ENCODE data around the gene PON1.

PON1 gene

DNA sequence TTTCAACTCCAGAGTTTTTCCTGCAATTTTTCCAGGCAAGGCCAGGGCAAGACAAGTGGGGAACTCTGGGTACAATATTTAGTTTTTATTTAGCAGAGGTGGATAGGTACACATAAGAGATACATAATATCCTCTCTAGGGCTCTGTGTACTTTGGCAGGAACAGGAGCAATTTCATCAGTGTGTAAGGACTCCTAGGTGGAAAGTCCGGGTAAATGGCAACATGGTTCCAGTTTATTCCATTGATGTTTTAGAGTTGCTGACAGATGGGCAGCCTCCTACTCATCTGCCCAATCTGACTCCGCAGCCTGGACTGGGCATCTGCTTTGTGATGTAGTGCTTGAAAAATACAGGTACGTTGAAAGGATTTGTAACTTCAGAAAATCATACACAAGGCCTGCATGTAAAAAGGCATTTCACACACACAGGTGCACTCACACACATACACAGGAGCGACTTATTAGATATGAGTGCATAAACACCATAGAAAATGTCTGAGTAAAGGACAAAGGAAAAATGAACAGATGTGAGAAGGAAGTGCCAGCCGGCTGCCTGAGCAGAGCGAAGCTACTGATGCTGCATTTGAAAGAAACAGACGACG is 5.7 kb downstream of the PON1 start:
- FAIRE-seq (no peak), DNase-seq (ENCODE audit: insufficient read length, low spot score) (no peak)

DNA sequence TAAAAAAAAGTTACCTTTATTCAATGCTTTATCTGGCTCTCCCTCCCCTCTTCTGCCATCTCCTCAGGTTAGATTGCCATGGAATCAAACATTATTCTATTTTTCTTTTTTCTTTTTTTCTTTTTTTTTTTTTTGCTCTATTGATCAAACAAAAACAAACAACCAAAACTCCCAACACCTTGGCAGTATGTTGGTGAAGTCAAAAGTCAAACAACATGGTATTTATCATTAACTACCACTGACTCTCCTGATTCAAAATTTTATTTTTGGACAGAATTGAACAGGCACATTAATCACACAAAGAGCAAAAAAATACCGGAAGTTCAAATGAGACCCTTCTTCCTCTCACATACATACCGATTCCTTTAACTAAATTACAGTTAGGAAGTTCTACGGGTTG is 6.4 kb downstream of the PON1 start:
- no peak for FAIRE-seq

DNA sequence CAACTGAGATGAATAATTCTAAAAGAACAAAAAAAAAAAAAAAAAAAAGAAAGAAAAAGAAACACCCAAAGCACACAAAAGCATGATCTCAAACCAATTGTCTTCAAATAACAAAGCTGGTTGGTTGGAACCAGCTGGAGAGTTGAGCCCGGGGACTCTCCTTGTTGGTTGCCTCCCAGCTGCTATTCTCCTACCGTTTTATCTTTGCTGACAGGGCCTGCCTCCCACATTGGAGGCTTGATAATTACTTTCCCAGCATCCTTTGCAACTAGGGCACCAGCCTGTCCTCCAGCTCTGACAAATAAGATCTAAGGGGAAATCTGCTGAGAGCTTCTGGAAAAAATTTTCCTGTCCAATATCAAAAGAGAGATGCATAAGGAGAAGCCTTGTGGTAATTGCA is 6.8 kb downstream of the PON1 start:
- FAIRE-seq (no peak), DNase-seq (ENCODE audit: insufficient read length, low spot score) (no peak)

More for the DNA sequence above, 6.4 kb downstream of the PON1 start:
- no peak for DNase-seq (ENCODE audit: insufficient read length, low spot score)

DNA sequence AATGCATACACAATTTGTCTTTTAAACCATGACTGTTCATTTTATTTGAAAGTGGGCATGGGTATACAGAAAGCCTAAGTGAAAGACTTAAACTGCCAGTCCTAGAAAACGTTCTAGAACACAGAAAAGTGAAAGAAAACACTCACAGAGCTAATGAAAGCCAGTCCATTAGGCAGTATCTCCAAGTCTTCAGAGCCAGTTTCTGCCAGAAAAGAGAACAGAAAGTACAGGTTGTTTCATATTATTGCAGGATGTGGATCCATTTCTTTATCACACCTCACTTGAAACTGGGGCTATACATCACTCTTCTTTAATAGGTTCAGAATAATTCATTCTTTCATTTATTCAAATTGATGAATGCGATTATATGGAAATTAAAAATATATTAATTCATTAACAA is 7.7 kb downstream of the PON1 start:
- FAIRE-seq (no peak), DNase-seq (ENCODE audit: insufficient read length, low spot score) (no peak)

DNA sequence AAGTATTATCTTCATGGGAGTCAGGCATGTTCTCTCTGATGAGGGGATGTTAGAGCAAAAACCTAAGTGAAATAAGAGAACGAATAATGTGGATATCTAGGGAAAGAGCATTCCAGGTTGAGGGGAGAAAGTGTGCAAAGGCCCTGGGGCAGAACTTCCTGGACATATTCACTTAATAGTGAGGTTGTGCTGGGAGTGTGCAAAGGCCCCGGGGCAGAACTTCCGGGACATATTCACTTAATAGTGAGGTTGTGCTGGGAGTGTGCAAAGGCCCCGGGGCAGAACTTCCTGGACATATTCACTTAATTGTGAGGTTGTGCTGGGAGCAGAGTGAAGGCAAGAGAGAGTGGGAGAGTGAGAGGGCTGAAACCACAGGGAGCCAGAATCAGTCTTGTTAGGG is 11.8 kb downstream of the PON1 start:
- DNase-seq (ENCODE audit: insufficient read length, low spot score) (no peak), FAIRE-seq (no peak)

DNA sequence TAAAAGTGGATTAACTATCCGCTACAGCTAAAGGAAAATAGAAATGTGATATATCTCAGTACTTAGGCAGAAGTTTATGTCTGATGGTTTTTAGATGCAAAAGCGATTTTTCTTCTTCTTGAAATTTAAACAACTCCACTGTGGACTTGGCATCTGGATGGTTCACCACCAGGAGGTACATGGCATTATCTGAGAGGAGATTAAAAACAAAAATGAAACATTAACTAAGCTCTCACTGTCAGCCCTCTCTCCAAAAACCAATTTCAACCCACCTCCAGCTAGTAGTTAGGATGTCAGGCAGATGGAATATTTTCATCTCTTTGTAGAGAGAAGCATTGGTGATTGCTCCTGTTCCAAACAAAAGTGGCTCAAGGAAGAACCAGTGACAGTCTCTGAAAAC is 12.9 kb downstream of the PON1 start:
- DNase-seq (ENCODE audit: insufficient read length, low spot score), result no peak
- no peak for FAIRE-seq

DNA sequence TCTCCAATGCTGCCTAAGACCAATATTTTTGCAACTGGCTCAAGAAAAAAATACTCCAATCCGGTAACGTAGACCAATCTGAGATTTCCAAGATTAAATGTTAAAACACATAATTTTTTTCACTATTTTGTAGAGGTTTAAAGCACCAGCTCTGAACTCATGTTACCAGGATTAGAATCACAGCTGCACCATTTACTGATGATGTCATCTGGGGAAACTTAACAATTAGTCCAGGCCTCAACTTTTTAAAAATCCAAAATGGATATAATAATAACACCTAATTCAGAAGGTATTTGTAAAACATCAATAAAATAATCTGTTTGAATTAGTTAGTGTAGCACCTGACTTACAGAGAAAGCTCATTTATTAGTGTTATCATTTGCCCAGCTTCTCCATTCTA is 14.4 kb downstream of the PON1 start:
- FAIRE-seq, result no peak
- DNase-seq (ENCODE audit: insufficient read length, low spot score), result no peak

DNA sequence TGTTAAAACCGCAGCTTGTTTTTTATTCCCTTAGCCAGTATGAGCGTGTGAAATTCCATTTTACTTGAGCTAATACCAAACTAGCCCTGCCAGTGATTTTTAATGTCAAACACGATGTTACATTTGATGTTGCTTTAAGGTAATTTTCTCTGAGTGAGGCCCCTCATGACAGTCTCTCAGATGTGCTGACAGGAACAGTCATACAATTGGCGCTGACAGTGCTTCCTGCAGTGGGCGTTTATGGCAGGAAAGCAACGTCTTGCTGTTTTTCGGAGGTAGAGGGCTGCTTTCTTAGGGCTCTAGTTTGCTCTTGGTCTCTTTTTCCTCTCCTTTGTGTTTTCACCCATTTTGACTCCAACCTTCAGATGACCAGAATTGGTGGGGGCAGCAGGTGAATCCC is 19.3 kb downstream of the PON1 start:
- DNase-seq (ENCODE audit: insufficient read length, low spot score), result no peak
- no peak for FAIRE-seq

DNA sequence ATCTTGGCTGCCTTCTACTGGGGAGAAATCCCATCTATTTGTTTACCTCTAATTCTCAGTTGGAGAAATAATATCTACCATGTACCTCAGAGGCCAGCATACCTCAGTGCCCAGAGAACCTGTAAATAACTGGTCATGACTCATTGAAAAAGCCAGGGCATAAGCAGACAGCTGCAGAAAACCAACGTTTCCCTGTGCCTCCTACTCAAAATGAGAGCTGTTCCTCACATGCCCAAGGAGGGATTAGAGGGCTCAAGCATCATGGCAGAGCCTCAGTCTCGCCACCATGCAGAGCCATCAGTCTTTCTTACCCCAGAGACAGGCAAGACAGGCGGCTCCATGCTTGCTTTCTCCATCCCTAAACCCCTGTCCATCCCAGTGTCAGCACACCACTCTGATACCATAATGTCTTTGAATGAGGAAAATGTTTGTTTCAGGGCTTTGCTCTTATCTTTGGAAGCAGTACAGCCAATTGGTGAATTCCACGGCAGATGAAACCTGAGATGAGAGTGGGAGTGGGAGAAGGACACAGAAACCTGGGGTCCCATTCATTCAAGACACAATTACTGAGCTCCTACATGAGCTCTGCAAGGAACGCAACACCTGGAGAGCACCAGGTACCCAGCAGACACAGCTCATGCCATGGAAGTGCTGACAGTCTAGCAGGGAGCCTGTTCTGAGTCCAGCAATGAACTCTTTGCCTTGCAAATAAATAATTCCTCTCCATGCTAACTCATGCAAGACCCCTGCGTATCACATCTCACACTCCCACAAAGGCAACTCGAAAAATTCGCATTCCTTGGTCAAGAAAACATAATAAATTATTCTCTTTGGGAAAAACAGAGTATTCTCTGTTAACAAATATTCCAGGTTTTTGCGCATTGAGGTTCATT is 21.1 kb downstream of the PON1 start:
- FAIRE-seq (no peak), DNase-seq (ENCODE audit: insufficient read length, low spot score) (no peak)

DNA sequence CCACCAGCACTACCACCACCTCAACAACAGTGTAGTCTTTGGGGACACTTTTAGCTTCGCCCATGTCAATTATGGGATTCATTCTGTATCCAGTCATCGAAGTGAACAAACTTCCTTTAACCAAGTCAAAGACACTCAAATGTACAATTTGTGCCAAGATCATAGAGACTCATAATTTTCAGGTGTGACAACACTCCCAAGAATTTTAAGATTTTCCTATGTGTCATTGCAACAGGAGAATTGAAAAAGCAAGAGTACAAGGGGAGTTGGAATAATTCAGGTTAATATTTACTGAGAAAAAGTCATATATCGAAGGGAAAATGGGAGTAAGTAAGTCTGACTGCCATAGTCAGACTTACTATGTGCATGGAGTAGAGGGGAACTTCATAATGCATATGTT is 26.2 kb downstream of the PON1 start:
- no peak for FAIRE-seq
- DNase-seq (ENCODE audit: insufficient read length, low spot score), result no peak

DNA sequence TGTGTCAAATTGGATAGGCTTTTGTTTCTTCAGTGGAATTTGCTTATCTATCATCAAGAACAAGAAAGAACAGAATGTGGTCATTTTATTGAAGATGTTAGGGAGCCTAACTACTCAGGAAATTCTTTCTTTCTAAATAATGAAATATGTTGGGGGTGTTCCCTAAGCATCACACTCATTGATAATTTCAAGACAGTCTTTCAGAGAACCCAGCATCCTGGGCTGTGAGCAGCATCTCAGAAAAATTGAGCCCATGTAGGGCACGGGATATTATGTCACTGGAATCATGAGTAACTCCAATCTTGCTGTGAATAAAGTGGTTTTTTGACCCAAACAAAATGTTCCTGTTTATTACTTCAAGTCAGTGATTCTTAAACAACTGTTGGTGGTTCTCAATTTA is 27.3 kb downstream of the PON1 start:
- DNase-seq (ENCODE audit: insufficient read length, low spot score) (no peak), FAIRE-seq (no peak)

DNA sequence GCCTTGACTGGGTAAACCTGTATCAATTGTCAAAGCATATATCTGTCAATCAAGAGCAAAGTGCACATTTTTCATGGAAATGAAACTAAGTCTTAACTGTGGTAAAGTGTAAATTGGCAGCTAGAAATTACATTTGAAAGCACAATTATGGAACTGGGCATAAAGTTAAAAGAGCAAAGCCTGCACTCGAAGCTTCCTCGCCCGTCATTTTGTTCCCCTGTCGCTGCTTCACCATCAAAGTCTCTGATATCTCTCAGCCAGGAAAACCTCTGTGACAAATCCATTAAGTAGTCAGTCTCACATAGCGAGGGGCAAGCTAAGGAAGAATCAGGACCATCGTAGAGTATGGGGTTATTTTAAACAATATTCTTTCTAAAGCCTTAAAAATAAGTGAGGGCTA is 27.9 kb downstream of the PON1 start:
- no peak for DNase-seq (ENCODE audit: insufficient read length, low spot score)
- no peak for FAIRE-seq

DNA sequence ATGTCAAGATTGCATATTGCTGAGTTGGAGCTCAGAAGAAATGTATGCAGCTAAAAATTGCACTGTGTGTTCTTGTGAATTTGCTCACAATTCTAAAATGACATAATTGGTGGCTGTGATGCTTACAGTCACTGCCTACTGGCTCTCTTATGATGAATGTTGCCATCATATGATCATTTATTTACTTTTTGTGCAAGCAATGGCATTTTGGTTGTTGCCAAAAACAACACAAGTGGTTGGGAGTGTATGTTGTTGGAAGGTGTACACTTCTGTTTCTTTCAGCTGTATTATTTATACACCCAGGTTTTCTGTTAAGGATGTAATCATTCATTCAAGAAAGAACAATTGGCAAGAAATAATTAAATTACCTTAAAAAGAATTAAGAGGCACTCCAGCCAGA is 28.9 kb downstream of the PON1 start:
- DNase-seq (ENCODE audit: insufficient read length, low spot score), result no peak
- FAIRE-seq, result no peak

DNA sequence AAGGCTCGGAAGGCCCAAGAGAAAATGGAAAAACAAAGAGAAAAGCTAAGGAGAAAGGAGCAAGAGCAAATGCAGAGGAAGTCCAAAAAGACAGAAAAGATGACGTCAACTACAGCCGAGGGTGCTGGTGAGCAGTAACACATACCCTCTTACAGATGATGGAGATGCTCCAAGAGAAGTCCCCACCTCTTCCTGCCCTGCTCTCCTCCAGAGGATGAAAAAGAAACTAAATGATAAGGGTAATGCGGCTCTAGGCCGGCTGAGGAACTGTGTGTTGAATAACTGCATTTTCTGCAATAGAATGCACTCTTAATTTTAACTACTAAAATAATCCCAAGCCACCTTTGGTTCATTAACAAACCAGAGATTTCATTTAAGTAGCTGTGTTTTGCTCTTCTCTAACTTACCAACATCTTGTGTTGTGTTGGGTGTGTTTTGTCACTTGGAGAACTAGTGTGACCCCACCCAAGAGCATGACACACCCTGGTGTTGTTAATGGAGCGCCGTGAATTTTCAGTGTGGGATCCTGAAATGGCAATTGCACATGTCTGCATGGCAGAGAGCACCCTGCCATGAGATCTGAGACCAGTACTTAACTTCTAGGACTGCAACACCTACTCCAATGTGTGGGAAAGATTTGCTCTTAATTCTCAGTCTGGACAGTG is 34.0 kb downstream of the PON1 start:
- FAIRE-seq (no peak), DNase-seq (ENCODE audit: insufficient read length, low spot score) (no peak)

DNA sequence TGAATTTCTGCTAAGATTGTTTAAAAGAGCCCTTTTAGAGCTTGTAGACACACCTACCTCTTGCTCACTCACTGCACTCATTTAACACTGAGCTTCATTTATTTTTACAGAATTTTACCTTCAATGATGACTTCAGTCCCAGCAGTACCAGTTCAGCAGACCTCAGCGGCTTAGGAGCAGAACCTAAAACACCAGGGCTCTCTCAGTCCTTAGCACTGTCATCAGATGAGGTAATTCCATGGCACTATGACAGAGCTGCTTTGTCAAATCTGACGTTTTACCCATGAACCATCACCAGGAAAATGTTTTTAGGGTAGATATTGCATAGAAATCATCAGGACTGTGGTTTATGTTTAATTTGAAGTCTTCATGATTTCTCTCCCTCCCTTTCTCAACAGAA is 38.2 kb downstream of the PON1 start:
- FAIRE-seq (no peak), DNase-seq (ENCODE audit: insufficient read length, low spot score) (no peak)

DNA sequence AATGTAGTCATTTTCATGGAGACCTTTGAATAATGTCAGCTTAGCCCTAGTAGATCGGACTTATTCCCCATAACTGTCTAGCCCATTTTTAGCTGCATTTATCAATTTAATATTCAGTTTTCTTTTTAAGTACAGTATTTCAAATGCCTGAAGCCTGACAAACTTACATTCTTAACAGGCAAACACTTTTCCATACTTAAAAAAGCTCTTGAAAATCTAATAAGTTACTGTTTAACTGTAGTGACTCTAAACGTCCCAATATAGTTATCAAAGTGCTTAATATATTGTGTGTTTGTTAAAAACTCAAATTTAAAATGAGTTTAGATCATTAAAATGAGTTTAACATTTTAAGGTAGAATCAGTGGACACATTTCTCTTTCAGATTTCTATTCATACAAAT is 44.9 kb downstream of the PON1 start:
- FAIRE-seq, result no peak
- DNase-seq (ENCODE audit: insufficient read length, low spot score), result no peak

DNA sequence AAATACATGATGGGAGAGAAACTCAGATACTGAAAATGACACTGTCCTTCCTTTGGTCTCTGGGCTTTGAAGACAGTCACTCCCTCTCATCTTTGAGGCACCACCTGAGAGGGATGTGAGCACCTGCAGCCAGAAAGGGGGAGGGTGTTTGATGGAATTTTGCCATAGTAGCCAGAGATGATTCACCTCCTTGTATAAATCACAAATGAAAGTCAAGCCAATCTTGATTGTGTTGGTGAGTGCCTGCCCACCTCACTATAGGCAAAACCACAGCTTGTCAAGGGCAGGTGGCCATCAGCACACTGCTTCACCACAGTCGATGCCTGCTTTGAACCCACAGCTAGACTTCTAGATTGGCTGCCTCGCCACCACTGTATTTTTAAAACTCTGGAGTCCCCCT is 48.2 kb downstream of the PON1 start:
- FAIRE-seq (no peak), DNase-seq (ENCODE audit: insufficient read length, low spot score) (no peak)

DNA sequence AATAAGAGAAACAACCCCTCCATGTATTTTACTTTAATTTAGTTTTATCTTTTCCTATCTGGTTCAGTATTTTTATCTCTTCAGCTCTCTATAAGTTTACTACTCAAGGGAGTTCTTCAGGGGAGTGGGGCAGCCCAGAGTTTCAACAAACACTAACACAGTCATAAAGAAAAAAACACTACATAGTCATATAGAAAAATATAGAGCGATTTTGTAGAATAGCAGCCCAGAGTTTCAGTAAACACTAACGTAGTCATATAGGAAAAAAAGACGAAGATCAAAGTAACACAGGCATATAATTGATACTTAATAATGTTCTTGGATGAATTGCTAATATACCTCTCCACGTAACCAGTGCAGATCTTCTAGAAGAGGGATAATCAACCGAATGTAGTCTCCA is 54.7 kb downstream of the PON1 start:
- no peak for FAIRE-seq
- DNase-seq (ENCODE audit: insufficient read length, low spot score), result no peak

DNA sequence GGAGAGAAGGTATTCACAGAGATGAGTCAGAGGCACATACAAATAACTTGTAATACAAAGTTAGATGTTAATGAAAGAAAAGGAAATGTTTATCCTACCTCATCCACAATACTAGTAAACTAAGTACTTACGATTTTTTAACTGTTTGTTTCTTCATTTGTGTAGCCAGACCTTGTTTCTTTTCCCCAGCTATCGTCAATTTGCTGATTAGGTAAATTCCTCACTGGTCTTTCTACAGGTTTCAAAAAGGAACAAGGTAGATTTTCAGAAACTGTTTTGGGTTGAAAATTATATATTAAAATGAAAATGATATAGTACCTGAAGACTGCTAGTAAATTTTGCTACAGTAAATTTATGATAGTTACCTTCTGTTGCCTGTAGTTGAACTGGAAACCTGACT is 56.6 kb downstream of the PON1 start:
- no peak for DNase-seq (ENCODE audit: insufficient read length, low spot score)
- no peak for FAIRE-seq

DNA sequence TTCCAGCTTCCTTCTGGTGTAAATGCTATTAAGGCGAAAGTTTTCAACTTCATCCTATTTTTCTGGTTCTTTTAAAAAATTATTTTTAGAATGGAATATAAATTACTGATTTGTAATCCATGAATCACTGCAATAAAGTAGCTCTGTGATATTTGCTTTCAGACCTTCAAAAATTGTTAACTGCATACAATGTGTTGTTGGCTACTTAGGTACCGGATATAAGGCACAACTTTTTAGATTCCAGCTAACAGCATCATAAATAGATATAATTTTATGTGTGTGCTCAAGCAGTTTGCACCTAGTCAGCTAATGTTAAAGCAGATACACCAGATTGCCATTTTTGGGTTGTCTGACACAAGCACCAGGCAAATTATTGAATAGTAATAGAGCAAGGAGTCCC is 58.7 kb downstream of the PON1 start:
- no peak for DNase-seq (ENCODE audit: insufficient read length, low spot score)
- no peak for FAIRE-seq

DNA sequence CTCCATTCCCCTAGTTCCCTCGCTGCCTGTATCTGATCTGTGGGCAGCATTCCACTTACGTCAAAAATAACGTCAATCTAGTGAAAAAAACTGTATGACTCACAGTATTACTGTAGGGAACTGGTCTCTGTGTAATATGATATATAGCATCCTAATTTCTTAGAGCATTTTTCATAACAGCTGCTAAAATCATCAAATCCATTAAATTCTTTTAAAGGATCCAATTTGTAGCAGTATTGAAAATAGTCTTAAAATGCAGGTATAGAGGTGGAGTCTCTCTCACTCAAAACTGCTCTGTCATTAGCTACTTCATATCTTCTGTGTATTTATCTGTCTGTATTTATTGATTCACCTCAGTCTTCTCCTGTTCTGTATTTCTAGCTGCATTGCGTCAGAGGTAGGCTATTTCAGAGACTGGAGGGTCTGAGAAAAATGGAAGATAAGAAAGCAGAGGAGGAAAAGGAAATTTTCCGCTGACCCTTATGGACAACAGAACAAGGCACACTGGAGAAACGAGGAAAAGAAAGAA is 59.9 kb downstream of the PON1 start:
- FAIRE-seq (no peak), DNase-seq (ENCODE audit: insufficient read length, low spot score) (no peak)
